Ovary (tissue), 3 donors: ENCODE results near the gene PLOD1.

Experiments
- CTCF ChIP-seq, 3 donors: fragments of 450-650 bp in 2 of 3; fragments of 200-600 bp in 1 of 3; IDR thresholded peaks; one replicate each; pipeline versions ENCODE4 v1.5.1 to v1.8.0; 2016 to 2022; ENCODE audit warnings: antibody characterized with exemption in 3 of 3, mild to moderate bottlenecking in 1 of 3
- EP300 ChIP-seq: sonication (generic); formaldehyde crosslinking; IDR thresholded peaks from one replicate; pipeline ENCODE4 v1.6.1; 2017; ENCODE audit warnings: antibody characterized with exemption
- POLR2A ChIP-seq: fragments of 450-650 bp; IDR thresholded peaks from one replicate; pipeline ENCODE4 v1.6.1; 2017; ENCODE audit warnings: antibody characterized with exemption, mild to moderate bottlenecking, moderate library complexity
- donor health status: DM: no; HTN: no; CAD: no.

DNA sequence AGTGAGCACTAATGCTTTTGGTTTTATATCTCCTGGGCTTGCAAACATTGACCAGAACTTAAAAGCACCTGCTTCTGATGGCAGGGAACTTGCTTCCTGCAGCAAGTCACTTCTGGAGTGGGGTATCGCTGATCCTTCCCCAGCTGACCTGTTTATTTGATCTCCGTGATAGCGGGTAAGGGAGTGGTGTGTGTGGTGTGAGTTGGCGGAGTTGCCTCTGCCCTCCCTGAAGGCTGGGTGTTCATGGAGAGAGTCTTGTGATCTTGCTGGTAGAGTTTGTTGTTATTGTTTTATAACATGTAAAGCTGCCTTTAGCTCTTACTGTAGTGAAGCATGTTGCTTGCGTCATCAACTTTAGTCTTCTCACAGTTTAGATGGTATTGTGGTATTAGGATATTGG is 49.6 kb downstream of the PLOD1 start:
- TF ChIP-seq CTCF (IDR thresholded peaks at IDR 0.05) (no peak), EP300 (no peak), POLR2A (no peak)
